ENCODE measurements around the gene ST7. TPM values are rescaled to one million over a fixed set of nuclear protein-coding genes. Genes with fewer than 3 reads are reported as not detected.

Gene ST7
- total and polyA plus RNA-seq, 8 donors: 7.5 to 49.0 (median 16.1) TPM

- intact Hi-C loops (cut with DNase I; ENCODE audit: low total_unique reads): no loop called here
- Histone ChIP-seq H3K9me3 (no peaks in the 10 kb centered on the region), H3K4me3 (no peak overlapping the region), H3K27me3 (no peaks in the 10 kb centered on the region), H3K4me1 (peaks cover 0 to 42% (median 24%) of the 10 kb centered on the region in 4 donors), H3K27ac (no peak overlapping the region), H3K36me3 (no peaks in the 10 kb centered on the region)
- peak in 1 of 2 donors; percentile 34 for DNase-seq
- WGBS, 5 donors: 18 to 48% (median 24%) methylated on average over 2 of the region's 2 CpGs
- TF ChIP-seq POLR2AphosphoS5 (IDR thresholded peaks at IDR 0.05) (no peak), EP300 (IDR thresholded peaks at IDR 0.05) (no peak), POLR2A (IDR thresholded peaks at IDR 0.05) (no peak)
- TF ChIP-seq, protein P1, sequence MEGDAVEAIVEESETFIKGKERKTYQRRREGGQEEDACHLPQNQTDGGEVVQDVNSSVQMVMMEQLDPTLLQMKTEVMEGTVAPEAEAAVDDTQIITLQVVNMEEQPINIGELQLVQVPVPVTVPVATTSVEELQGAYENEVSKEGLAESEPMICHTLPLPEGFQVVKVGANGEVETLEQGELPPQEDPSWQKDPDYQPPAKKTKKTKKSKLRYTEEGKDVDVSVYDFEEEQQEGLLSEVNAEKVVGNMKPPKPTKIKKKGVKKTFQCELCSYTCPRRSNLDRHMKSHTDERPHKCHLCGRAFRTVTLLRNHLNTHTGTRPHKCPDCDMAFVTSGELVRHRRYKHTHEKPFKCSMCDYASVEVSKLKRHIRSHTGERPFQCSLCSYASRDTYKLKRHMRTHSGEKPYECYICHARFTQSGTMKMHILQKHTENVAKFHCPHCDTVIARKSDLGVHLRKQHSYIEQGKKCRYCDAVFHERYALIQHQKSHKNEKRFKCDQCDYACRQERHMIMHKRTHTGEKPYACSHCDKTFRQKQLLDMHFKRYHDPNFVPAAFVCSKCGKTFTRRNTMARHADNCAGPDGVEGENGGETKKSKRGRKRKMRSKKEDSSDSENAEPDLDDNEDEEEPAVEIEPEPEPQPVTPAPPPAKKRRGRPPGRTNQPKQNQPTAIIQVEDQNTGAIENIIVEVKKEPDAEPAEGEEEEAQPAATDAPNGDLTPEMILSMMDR (IDR thresholded peaks at IDR 0.05): no peak
Measured at GRCh38 chr7:117083648-117084047, 130.3 kb downstream of the ST7 start.

DNA sequence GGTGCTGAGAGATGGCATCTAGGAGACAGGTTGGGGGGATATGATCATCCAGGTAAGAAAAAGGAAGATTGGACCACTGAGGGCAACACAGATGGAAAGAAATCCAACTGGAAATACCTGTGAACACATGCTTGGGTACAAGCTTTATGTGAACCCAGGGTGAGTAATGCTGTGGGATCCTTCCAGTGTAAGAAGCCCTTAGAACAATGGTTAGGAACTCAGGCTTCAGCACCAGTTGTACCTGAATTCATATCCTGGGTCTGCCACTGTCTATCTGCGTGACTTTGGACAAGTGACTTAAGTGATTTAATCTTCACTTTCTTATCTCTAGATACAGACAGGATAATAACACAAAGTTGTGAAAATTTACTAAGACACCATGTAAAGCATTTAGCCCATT lies 131.0 kb downstream of the ST7 start:
- Histone ChIP-seq H3K9me3 (no peaks in the 10 kb centered on the region), H3K27me3 (no peaks in the 10 kb centered on the region), H3K36me3 (no peaks in the 10 kb centered on the region), H3K4me1 (peaks cover 0 to 42% (median 26%) of the 10 kb centered on the region in 4 donors), H3K4me3 (no peak overlapping the region), H3K27ac (no peak overlapping the region)
- TF ChIP-seq POLR2AphosphoS5 (IDR thresholded peaks at IDR 0.05) (no peak), POLR2A (IDR thresholded peaks at IDR 0.05) (no peak), EP300 (IDR thresholded peaks at IDR 0.05) (no peak)
- TF ChIP-seq, protein P1 (IDR thresholded peaks at IDR 0.05): no peak
- 68 to 84% (median 77%) methylated on average over 1 of the region's 1 CpG for WGBS, 5 donors
- intact Hi-C loops (cut with DNase I; ENCODE audit: low total_unique reads): no loop called here
- no peak for DNase-seq

- Histone ChIP-seq H3K9me3 (no peaks in the 10 kb centered on the region), H3K4me3 (no peak overlapping the region), H3K36me3 (no peaks in the 10 kb centered on the region), H3K27me3 (no peaks in the 10 kb centered on the region), H3K27ac (no peak overlapping the region), H3K4me1 (peaks cover 0 to 42% (median 26%) of the 10 kb centered on the region in 4 donors)
- WGBS, 5 donors: 80 to 91% (median 89%) methylated on average over 3 of the region's 3 CpGs
- intact Hi-C loops (cut with DNase I; ENCODE audit: low total_unique reads): no loop called here
- no peak for DNase-seq
- TF ChIP-seq, protein P1 (IDR thresholded peaks at IDR 0.05): no peak
- TF ChIP-seq EP300 (IDR thresholded peaks at IDR 0.05) (no peak), POLR2A (IDR thresholded peaks at IDR 0.05) (no peak), POLR2AphosphoS5 (IDR thresholded peaks at IDR 0.05) (no peak)
Measured at GRCh38 chr7:117085275-117085674, 132.0 kb downstream of the ST7 start.

- no peak overlapping the region for H3K27ac ChIP-seq
- TF ChIP-seq EP300 (IDR thresholded peaks at IDR 0.05): no peak
- TF ChIP-seq, protein P1 (IDR thresholded peaks at IDR 0.05): no peak
- TF ChIP-seq POLR2A (IDR thresholded peaks at IDR 0.05): no peak
- no peak for TF ChIP-seq POLR2AphosphoS5 (IDR thresholded peaks at IDR 0.05)
- no peaks in the 10 kb centered on the region for H3K27me3 ChIP-seq
- H3K4me1 ChIP-seq: peaks cover 0 to 42% (median 28%) of the 10 kb centered on the region in 4 donors
- intact Hi-C loops (cut with DNase I; ENCODE audit: low total_unique reads): no loop called here
- H3K4me3 ChIP-seq: no peak overlapping the region
- DNase-seq: no peak
- H3K9me3 ChIP-seq: no peaks in the 10 kb centered on the region
- no peaks in the 10 kb centered on the region for H3K36me3 ChIP-seq
- 85 to 94% (median 88%) methylated on average over 3 of the region's 3 CpGs for WGBS, 5 donors
Measured at GRCh38 chr7:117085769-117086463, 132.6 kb downstream of the ST7 start.
